ENCODE results near the gene COQ7.
A peak's percentile ranks its signal among the peaks of the same experiment; 100 is the strongest.

Gene COQ7

GRCh38 chr16:19033761-19034160 lies 33.7 kb upstream of the COQ7 start:
- H3K36me3 ChIP-seq, result no peaks in the 10 kb centered on the region
- H3K27me3 ChIP-seq, result no peaks in the 10 kb centered on the region
- H3K4me1 ChIP-seq, result no peaks in the 10 kb centered on the region
- TF ChIP-seq, protein P1, sequence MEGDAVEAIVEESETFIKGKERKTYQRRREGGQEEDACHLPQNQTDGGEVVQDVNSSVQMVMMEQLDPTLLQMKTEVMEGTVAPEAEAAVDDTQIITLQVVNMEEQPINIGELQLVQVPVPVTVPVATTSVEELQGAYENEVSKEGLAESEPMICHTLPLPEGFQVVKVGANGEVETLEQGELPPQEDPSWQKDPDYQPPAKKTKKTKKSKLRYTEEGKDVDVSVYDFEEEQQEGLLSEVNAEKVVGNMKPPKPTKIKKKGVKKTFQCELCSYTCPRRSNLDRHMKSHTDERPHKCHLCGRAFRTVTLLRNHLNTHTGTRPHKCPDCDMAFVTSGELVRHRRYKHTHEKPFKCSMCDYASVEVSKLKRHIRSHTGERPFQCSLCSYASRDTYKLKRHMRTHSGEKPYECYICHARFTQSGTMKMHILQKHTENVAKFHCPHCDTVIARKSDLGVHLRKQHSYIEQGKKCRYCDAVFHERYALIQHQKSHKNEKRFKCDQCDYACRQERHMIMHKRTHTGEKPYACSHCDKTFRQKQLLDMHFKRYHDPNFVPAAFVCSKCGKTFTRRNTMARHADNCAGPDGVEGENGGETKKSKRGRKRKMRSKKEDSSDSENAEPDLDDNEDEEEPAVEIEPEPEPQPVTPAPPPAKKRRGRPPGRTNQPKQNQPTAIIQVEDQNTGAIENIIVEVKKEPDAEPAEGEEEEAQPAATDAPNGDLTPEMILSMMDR (IDR thresholded peaks at IDR 0.05; ENCODE audit: low read depth, low read length), result no peak
- H3K4me3 ChIP-seq (ENCODE audit: low read depth, low read length), result no peak overlapping the region
- no peaks in the 10 kb centered on the region for H3K9me3 ChIP-seq
- no peak for DNase-seq

DNA sequence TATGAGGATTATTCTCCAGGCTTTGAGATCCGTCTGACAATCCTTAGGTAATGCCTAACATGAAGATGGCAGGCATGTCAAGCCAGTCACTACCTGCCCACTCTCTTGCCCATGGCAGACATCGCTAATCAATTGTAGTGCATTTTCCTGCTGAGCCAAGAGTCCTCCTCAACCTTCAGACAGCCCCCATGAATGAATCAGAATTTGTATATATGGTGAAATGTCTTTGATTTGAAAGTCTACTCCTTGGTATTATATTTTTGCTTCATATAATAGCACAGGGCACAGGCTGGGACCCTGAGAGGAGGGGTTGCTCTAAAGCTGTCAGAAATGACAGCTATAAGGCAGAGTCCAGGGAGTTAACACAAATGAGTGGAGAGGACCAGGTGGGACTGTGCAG lies 27.0 kb upstream of the COQ7 start:
- no peak for DNase-seq
- H3K36me3 ChIP-seq, result no peaks in the 10 kb centered on the region
- no peaks in the 10 kb centered on the region for H3K27me3 ChIP-seq
- H3K4me3 ChIP-seq (ENCODE audit: low read depth, low read length), result no peak overlapping the region
- TF ChIP-seq, protein P1 (IDR thresholded peaks at IDR 0.05; ENCODE audit: low read depth, low read length), result no peak
- no peaks in the 10 kb centered on the region for H3K4me1 ChIP-seq
- no peaks in the 10 kb centered on the region for H3K9me3 ChIP-seq

GRCh38 chr16:19044769-19045168 lies 22.6 kb upstream of the COQ7 start:
- H3K9me3 ChIP-seq, result no peaks in the 10 kb centered on the region
- no peaks in the 10 kb centered on the region for H3K4me1 ChIP-seq
- no peak overlapping the region for H3K4me3 ChIP-seq (ENCODE audit: low read depth, low read length)
- TF ChIP-seq, protein P1 (IDR thresholded peaks at IDR 0.05; ENCODE audit: low read depth, low read length), result no peak
- no peaks in the 10 kb centered on the region for H3K27me3 ChIP-seq
- no peak for DNase-seq
- H3K36me3 ChIP-seq, result no peaks in the 10 kb centered on the region

DNA sequence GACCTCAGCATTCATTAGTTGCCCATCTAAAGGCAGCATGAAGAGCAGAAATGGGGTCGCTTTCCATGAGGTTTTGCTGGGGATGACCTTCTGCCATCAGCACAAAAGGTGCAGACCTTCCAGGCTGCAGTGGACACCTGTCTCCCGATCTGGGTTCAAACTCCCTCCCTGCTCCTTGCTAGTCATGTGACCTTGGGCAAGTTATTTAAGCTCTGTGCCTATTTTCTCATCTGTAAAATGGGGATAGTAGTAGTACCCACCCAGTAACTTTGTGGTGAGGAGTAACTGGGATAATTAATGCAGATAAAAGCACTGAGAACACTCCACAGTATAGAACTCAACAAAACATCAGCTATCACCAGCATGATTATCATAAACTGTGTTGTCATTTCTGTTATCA lies 21.4 kb upstream of the COQ7 start:
- TF ChIP-seq, protein P1 (IDR thresholded peaks at IDR 0.05; ENCODE audit: low read depth, low read length), result no peak
- Histone ChIP-seq H3K9me3 (no peaks in the 10 kb centered on the region), H3K4me1 (no peaks in the 10 kb centered on the region), H3K27me3 (no peaks in the 10 kb centered on the region), H3K4me3 (ENCODE audit: low read depth, low read length) (no peak overlapping the region), H3K36me3 (no peaks in the 10 kb centered on the region)
- no peak for DNase-seq

DNA sequence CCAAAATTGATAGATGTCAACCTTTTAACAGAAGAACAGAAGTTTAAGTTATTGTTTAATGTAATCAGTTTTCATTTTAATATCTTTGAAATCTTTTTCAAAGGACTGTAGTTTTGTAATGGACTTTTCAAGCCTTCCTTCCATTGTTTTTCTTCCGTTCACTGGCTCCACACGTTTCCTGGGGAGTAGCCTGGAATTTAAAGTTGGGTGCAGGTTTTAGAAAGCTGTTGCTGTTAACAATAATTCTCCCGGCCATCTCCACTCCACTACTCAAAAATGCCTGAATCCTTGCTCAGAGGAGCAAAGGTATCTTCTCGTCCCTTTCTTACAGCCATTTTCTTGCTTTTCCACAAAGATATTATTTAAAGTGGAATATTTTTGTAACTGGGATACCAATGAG lies 4.7 kb upstream of the COQ7 start:
- Histone ChIP-seq H3K36me3 (no peaks in the 10 kb centered on the region), H3K4me1 (no peaks in the 10 kb centered on the region; the same call in 1 of the 2 replicates)

GRCh38 chr16:19066988-19067348 lies 446 bp upstream of the COQ7 start:
- H3K4me1 ChIP-seq, result no peaks in the 10 kb centered on the region; the same call in 1 of the 2 replicates
- TF ChIP-seq, protein P1 (IDR thresholded peaks at IDR 0.05; ENCODE audit: low read depth, low read length), result no peak
- H3K27me3 ChIP-seq, result no peaks in the 10 kb centered on the region
- H3K9me3 ChIP-seq, result no peaks in the 10 kb centered on the region
- H3K4me3 ChIP-seq (ENCODE audit: low read depth, low read length), result peak overlapping the region; percentile 95
- no peaks in the 10 kb centered on the region for H3K36me3 ChIP-seq
- no peak for DNase-seq

More for the DNA sequence above, 4.7 kb upstream of the COQ7 start:
- no peak for DNase-seq
- TF ChIP-seq, protein P1 (IDR thresholded peaks at IDR 0.05; ENCODE audit: low read depth, low read length), result no peak
- Histone ChIP-seq H3K9me3 (no peaks in the 10 kb centered on the region), H3K4me3 (ENCODE audit: low read depth, low read length) (no peak overlapping the region), H3K27me3 (no peaks in the 10 kb centered on the region)
